Body of pancreas (tissue), 4 donors: Measurements from ENCODE around the gene POLN.

Source experiments
- CTCF ChIP-seq, 7 experiments: fragments of 450-650 bp in 4 of 7; fragments of 200-600 bp in 3 of 7; sonication (generic) in 3 of 7; IDR thresholded peaks; one replicate each; pipeline ENCODE4 v1.5.1; 2016 to 2019; ENCODE audit warnings: antibody characterized with exemption in 7 of 7
- POLR2A ChIP-seq, 3 donors: fragments of 450-650 bp; IDR thresholded peaks; one replicate each; pipeline ENCODE4 v1.6.1; 2016; ENCODE audit warnings: antibody characterized with exemption in 3 of 3, mild to moderate bottlenecking in 2 of 3

- TF ChIP-seq CTCF (IDR thresholded peaks at IDR 0.05) = no peak
- no peak for TF ChIP-seq POLR2A (IDR thresholded peaks at IDR 0.05)
Measured at GRCh38 chr4:2047031-2047660, 194.8 kb downstream of the POLN start.
